ENCODE measurements around the gene BRICD5.

Gene BRICD5

GRCh38 chr16:2237493-2238149 is 27.0 kb upstream of the BRICD5 start:
- no peak for DNase-seq

GRCh38 chr16:2237102-2237482 is 26.4 kb upstream of the BRICD5 start:
- no peak for DNase-seq

GRCh38 chr16:2236337-2237101 is 25.9 kb upstream of the BRICD5 start, which contains the start of gene DNASE1L2:
Gene DNASE1L2, plus strand, starts transcription at chr16:2236444. Its CDS starts 373 bp downstream, at chr16:2236817.
- DNase-seq, result no peak

- DNase-seq, result no peak
These were observed 25.2 kb upstream of the BRICD5 start for GRCh38 chr16:2235695-2236336.

- no peak for DNase-seq
These were observed 24.6 kb upstream of the BRICD5 start for GRCh38 chr16:2235234-2235651.

GRCh38 chr16:2234813-2235170 is 24.1 kb upstream of the BRICD5 start:
- DNase-seq, result no peak

GRCh38 chr16:2233872-2234812 is 23.5 kb upstream of the BRICD5 start:
- DNase-seq, result no peak

- no peak for DNase-seq
These were observed 22.5 kb upstream of the BRICD5 start for GRCh38 chr16:2233046-2233775.

GRCh38 chr16:2232094-2232990 is 21.7 kb upstream of the BRICD5 start:
- no peak for DNase-seq

GRCh38 chr16:2231016-2231931 is 20.6 kb upstream of the BRICD5 start:
- DNase-seq, result no peak

GRCh38 chr16:2230376-2230775 is 19.7 kb upstream of the BRICD5 start:
- no peak for DNase-seq

- no peak for DNase-seq
These were observed 19.1 kb upstream of the BRICD5 start for GRCh38 chr16:2229632-2230250.

GRCh38 chr16:2229091-2229490 is 18.4 kb upstream of the BRICD5 start:
- no peak for DNase-seq

- no peak for DNase-seq
These were observed 17.6 kb upstream of the BRICD5 start for GRCh38 chr16:2228161-2228824.

- no peak for DNase-seq
These were observed 16.3 kb upstream of the BRICD5 start for GRCh38 chr16:2226918-2227317.

- no peak for DNase-seq
These were observed 15.7 kb upstream of the BRICD5 start for GRCh38 chr16:2226245-2226793.

GRCh38 chr16:2223942-2224486 is 13.4 kb upstream of the BRICD5 start:
- DNase-seq, result peak in 10 of 58 donors; percentile 12 to 47 (median 30)

Measured in anterior cingulate cortex (tissue), 58 donors.